Measurements from ENCODE around the gene HOXB1. TPM values are rescaled to one million over a fixed set of nuclear protein-coding genes. Genes with fewer than 3 reads are reported as not detected.

Gene HOXB1
- total and polyA plus RNA-seq, 2 experiments from 2014 or later, result not detected

DNA sequence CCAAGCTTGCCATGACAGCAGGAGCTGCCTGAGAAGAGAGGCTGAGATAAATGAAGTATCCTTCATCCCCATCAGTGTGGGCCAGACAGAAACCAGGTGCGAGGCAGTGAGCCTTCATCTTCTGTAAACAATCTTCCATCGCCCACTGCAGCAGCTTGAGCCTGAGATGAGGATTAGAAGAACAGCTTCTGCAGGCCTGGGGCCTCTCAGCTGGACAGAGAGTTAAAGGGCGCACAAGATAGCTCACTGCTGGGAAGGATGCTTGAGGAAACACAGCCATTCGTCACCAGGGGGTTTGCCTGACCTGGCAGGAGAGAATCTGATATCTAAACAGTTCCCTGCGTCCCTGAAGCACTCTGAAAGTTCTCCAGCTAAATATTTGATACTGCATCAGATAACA lies 27.1 kb downstream of the HOXB1 start (continued):
- TF ChIP-seq, protein P1, sequence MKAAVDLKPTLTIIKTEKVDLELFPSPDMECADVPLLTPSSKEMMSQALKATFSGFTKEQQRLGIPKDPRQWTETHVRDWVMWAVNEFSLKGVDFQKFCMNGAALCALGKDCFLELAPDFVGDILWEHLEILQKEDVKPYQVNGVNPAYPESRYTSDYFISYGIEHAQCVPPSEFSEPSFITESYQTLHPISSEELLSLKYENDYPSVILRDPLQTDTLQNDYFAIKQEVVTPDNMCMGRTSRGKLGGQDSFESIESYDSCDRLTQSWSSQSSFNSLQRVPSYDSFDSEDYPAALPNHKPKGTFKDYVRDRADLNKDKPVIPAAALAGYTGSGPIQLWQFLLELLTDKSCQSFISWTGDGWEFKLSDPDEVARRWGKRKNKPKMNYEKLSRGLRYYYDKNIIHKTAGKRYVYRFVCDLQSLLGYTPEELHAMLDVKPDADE (IDR thresholded peaks at IDR 0.05), result no peak
- TF ChIP-seq ZNF331 (CRISPR knock-in tag; IDR thresholded peaks at IDR 0.05; ENCODE audit: low read depth) (no peak), EZH2 (IDR thresholded peaks at IDR 0.05; ENCODE audit: low read depth, unreplicated experiment) (no peak), JUNB (IDR thresholded peaks at IDR 0.05; ENCODE audit: unreplicated experiment) (no peak), REST (IDR thresholded peaks at IDR 0.05; ENCODE audit: unreplicated experiment) (no peak), CREB1 (CRISPR knock-in tag; IDR thresholded peaks at IDR 0.05; ENCODE audit: low read depth) (no peak)

DNA sequence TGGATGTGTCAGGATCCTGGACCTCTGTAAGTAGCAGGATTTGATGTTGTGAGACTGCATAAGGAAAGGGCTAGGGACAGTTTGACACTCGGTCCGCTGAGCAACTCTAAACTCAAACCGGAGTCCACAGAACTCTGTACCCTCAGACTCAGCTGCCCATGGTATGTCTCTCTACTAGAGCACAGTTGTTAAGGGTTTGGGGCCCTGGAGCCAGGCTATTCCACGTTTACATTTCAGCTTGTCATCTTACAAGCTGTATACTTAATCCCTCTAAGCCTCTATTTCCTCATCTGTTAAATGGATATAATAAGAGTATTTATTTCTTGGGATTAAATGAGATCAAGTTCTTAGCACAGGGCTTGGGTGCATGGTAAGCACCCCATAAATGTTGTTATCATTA lies 27.9 kb downstream of the HOXB1 start:
- Histone ChIP-seq H3K9me2 (ENCODE audit: insufficient read depth) (no peaks in the 10 kb centered on the region), H3K79me2 (replicated peaks; ENCODE audit: insufficient read depth) (no peaks in the 10 kb centered on the region), H4K20me1 (replicated peaks; ENCODE audit: insufficient read depth) (no peaks in the 10 kb centered on the region), H3K4me3 (no peak overlapping the region), H2AFZ (no peak overlapping the region), H3K27me3 (ENCODE audit: insufficient read depth) (peaks cover 59% of the 10 kb centered on the region), H3F3A (replicated peaks; ENCODE audit: low read depth) (no peaks in the 10 kb centered on the region), H3K27ac (ENCODE audit: low read depth) (no peak overlapping the region), H3K4me1 (ENCODE audit: insufficient read depth) (peaks cover 21% of the 10 kb centered on the region; the same call in 1 of the 2 replicates), H3K4me2 (no peak overlapping the region), H3K36me3 (ENCODE audit: insufficient read depth) (no peaks in the 10 kb centered on the region)
- Mint-ChIP-seq H3K9me3 (no peaks in the 10 kb centered on the region), H3K4me1 (peaks cover 34% of the 10 kb centered on the region), H3K27me3 (ENCODE audit: insufficient read depth, low read depth, poor library complexity) (peaks cover 24% of the 10 kb centered on the region), H3K27ac (no peak overlapping the region), H3K36me3 (ENCODE audit: low read depth) (no peaks in the 10 kb centered on the region), H3K4me3 (no peak overlapping the region)
- DNase-seq (ENCODE audit: low spot score) (no peak), ATAC-seq (no peak)
- TF ChIP-seq NANOG (IDR thresholded peaks at IDR 0.05; ENCODE audit: borderline replicate concordance), result no peak
- no peak for TF ChIP-seq EZH2 (IDR thresholded peaks at IDR 0.05; ENCODE audit: low read depth, unreplicated experiment)
- no peak for TF ChIP-seq REST (IDR thresholded peaks at IDR 0.05; ENCODE audit: unreplicated experiment)
- TF ChIP-seq, protein P1 (IDR thresholded peaks at IDR 0.05), result no peak
- no peak for TF ChIP-seq STAT1 (IDR thresholded peaks at IDR 0.05; ENCODE audit: unreplicated experiment)
- TF ChIP-seq, protein P2, sequence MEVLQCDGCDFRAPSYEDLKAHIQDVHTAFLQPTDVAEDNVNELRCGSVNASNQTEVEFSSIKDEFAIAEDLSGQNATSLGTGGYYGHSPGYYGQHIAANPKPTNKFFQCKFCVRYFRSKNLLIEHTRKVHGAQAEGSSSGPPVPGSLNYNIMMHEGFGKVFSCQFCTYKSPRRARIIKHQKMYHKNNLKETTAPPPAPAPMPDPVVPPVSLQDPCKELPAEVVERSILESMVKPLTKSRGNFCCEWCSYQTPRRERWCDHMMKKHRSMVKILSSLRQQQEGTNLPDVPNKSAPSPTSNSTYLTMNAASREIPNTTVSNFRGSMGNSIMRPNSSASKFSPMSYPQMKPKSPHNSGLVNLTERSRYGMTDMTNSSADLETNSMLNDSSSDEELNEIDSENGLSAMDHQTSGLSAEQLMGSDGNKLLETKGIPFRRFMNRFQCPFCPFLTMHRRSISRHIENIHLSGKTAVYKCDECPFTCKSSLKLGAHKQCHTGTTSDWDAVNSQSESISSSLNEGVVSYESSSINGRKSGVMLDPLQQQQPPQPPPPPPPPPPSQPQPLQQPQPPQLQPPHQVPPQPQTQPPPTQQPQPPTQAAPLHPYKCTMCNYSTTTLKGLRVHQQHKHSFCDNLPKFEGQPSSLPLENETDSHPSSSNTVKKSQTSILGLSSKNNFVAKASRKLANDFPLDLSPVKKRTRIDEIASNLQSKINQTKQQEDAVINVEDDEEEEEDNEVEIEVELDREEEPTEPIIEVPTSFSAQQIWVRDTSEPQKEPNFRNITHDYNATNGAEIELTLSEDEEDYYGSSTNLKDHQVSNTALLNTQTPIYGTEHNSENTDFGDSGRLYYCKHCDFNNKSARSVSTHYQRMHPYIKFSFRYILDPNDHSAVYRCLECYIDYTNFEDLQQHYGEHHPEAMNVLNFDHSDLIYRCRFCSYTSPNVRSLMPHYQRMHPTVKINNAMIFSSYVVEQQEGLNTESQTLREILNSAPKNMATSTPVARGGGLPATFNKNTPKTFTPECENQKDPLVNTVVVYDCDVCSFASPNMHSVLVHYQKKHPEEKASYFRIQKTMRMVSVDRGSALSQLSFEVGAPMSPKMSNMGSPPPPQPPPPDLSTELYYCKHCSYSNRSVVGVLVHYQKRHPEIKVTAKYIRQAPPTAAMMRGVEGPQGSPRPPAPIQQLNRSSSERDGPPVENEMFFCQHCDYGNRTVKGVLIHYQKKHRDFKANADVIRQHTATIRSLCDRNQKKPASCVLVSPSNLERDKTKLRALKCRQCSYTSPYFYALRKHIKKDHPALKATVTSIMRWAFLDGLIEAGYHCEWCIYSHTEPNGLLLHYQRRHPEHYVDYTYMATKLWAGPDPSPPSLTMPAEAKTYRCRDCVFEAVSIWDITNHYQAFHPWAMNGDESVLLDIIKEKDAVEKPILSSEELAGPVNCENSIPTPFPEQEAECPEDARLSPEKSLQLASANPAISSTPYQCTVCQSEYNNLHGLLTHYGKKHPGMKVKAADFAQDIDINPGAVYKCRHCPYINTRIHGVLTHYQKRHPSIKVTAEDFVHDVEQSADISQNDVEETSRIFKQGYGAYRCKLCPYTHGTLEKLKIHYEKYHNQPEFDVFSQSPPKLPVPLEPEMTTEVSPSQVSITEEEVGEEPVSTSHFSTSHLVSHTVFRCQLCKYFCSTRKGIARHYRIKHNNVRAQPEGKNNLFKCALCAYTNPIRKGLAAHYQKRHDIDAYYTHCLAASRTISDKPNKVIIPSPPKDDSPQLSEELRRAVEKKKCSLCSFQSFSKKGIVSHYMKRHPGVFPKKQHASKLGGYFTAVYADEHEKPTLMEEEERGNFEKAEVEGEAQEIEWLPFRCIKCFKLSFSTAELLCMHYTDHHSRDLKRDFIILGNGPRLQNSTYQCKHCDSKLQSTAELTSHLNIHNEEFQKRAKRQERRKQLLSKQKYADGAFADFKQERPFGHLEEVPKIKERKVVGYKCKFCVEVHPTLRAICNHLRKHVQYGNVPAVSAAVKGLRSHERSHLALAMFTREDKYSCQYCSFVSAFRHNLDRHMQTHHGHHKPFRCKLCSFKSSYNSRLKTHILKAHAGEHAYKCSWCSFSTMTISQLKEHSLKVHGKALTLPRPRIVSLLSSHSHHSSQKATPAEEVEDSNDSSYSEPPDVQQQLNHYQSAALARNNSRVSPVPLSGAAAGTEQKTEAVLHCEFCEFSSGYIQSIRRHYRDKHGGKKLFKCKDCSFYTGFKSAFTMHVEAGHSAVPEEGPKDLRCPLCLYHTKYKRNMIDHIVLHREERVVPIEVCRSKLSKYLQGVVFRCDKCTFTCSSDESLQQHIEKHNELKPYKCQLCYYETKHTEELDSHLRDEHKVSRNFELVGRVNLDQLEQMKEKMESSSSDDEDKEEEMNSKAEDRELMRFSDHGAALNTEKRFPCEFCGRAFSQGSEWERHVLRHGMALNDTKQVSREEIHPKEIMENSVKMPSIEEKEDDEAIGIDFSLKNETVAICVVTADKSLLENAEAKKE (CRISPR knock-in tag; IDR thresholded peaks at IDR 0.05), result no peak

Data from GM23338 (cell line).